Lung (tissue), 12 donors: Measurements from ENCODE around the gene CSNK2B. TPM values are rescaled to one million over a fixed set of nuclear protein-coding genes. Genes with fewer than 3 reads are reported as not detected.

Source experiments
- ATAC-seq: fragments of 200-7000 bp; cut with Tn5 transposase; one replicate; pipeline ENCODE4 v1.9.1; 2020; ENCODE audit warnings: moderate number of reproducible peaks; ENCODE audit not compliant: insufficient read depth, low FRiP score
- DNase-seq, 3 donors: peaks; one replicate each; pipeline ENCODE4 v3.0.0-alpha.2; 2013 to 2017
- H3K27ac ChIP-seq, 2 donors: one replicate each; pipeline ENCODE4 v1.5.1; 2013; ENCODE audit warnings: mild to moderate bottlenecking in 2 of 2, moderate library complexity in 2 of 2, control low read depth in 1 of 2, inconsistent platforms in 1 of 2, low read depth in 1 of 2, low read length in 1 of 2
- H3K27me3 ChIP-seq, 3 donors: one replicate each; pipeline ENCODE4 v1.5.1; 2013; ENCODE audit warnings: low read length in 2 of 3; ENCODE audit not compliant: control insufficient read depth in 3 of 3, insufficient read depth in 3 of 3
- H3K36me3 ChIP-seq, 4 donors: one replicate each; pipeline ENCODE4 v1.5.1; 2013; ENCODE audit warnings: low read length in 4 of 4, mild to moderate bottlenecking in 1 of 4, moderate library complexity in 1 of 4; ENCODE audit not compliant: control insufficient read depth in 4 of 4, insufficient read depth in 4 of 4
- H3K4me1 ChIP-seq, 5 donors: one replicate each; pipeline ENCODE4 v1.5.1; 2013; ENCODE audit warnings: low read length in 5 of 5, mild to moderate bottlenecking in 2 of 5, moderate library complexity in 1 of 5; ENCODE audit not compliant: control insufficient read depth in 5 of 5, insufficient read depth in 5 of 5
- H3K4me3 ChIP-seq: one replicate; pipeline ENCODE4 v1.5.1; 2013; ENCODE audit warnings: mild to moderate bottlenecking, control low read depth, moderate library complexity
- H3K9ac ChIP-seq, 2 donors: one replicate each; pipeline ENCODE4 v1.5.1; 2013; ENCODE audit warnings: low read length in 2 of 2, control low read depth in 1 of 2; ENCODE audit not compliant: insufficient read depth in 1 of 2
- H3K9me3 ChIP-seq, 4 donors: one replicate each; pipeline ENCODE4 v1.5.1; 2013; ENCODE audit warnings: low read length in 3 of 4, mild to moderate bottlenecking in 1 of 4, moderate library complexity in 1 of 4; ENCODE audit not compliant: control insufficient read depth in 4 of 4, insufficient read depth in 3 of 4
- CTCF ChIP-seq: IDR thresholded peaks from 2 replicates; pipeline ENCODE4 v1.5.1; 2012; ENCODE audit warnings: mild to moderate bottlenecking; ENCODE audit errors: control extremely low read depth, extremely low read depth
- WGBS, 2 donors: extraction: QIAGEN DNeasy Blood & Tissue Kit; methylation state at CpG; one replicate each; pipeline ENCODE4 v1.1.7; 2013; 5-methylcytosine and 5-hydroxymethylcytosine counted together
- polyA plus RNA-seq, 2 donors: library from polyadenylated mRNA; stranded (reverse); fragments of 200-250 nt; gene quantifications; one replicate each; pipeline ENCODE4 v1.2.1, GENCODE V29; 2013
- total RNA-seq, 2 donors: library from RNA; depleted of rRNA in 1 of 2; stranded (reverse); fragments of >200 nt in 1 of 2; gene quantifications; one replicate each; pipeline ENCODE4 v1.2.1, GENCODE V29; 2014 to 2021
- donor health status: control.
- donor health status: control.
- donor health status: Bipolar disorder and iron deficiency.
- donor health status: healthy.
- donor health status: DM: yes; HTN: yes; CAD: no.

Gene CSNK2B
- total and polyA plus RNA-seq, 4 donors: 114 to 154 (median 137) TPM

- no peak for DNase-seq
- Histone ChIP-seq H3K4me1 (no peaks in the 10 kb centered on the region), H3K27me3 (no peaks in the 10 kb centered on the region), H3K9me3 (no peaks in the 10 kb centered on the region), H3K4me3 (no peak overlapping the region), H3K9ac (no peak overlapping the region), H3K27ac (no peak overlapping the region), H3K36me3 (peaks cover 55 to 83% (median 63%) of the 10 kb centered on the region in 4 donors)
- no peak for TF ChIP-seq CTCF
- no peak for ATAC-seq
- WGBS, 2 donors: 93 to 98% methylated on average over 7 of the region's 7 CpGs
Measured at GRCh38 chr6:31633447-31633846, 32.4 kb upstream of the CSNK2B start.

- DNase-seq (no peak), ATAC-seq (no peak)
- no peak overlapping the region for H3K9ac ChIP-seq
- H3K27me3 ChIP-seq: no peaks in the 10 kb centered on the region
- no peaks in the 10 kb centered on the region for H3K9me3 ChIP-seq
- H3K4me1 ChIP-seq: no peaks in the 10 kb centered on the region
- no peak overlapping the region for H3K27ac ChIP-seq
- H3K4me3 ChIP-seq: no peak overlapping the region
- WGBS, 2 donors: 94 to 97% methylated on average over 3 of the region's 3 CpGs
- H3K36me3 ChIP-seq: peaks cover 50 to 82% (median 60%) of the 10 kb centered on the region in 4 donors
- no peak for TF ChIP-seq CTCF
Measured at GRCh38 chr6:31634131-31634530, 31.7 kb upstream of the CSNK2B start.

- H3K27ac ChIP-seq: no peak overlapping the region
Measured at GRCh38 chr6:31634969-31635575, 30.8 kb upstream of the CSNK2B start.

More at GRCh38 chr6:31634969-31635575, 30.8 kb upstream of the CSNK2B start:
- Histone ChIP-seq H3K9ac (no peak overlapping the region), H3K9me3 (no peaks in the 10 kb centered on the region), H3K4me1 (no peaks in the 10 kb centered on the region), H3K36me3 (peaks cover 55 to 83% (median 61%) of the 10 kb centered on the region in 4 donors), H3K27me3 (no peaks in the 10 kb centered on the region), H3K4me3 (no peak overlapping the region)
- no peak for ATAC-seq
- WGBS, 2 donors: 87 to 90% methylated on average over 11 of the region's 11 CpGs
- TF ChIP-seq CTCF: no peak
- DNase-seq: no peak
